OCI-LY1 (cell line): ENCODE results near the gene KCNK13.
"Not testable (repeated sequence)": the region's sequence is repeated elsewhere in the genome, so short reads cannot be mapped to it uniquely, and the experiment has no call there.

Experiments
- H2AFZ ChIP-seq: fragments of 200-600 bp; sonication (generic), shearing (Covaris generic); 2 replicates; pipeline ENCODE4 v1.6.0; 2014; ENCODE audit warnings: antibody characterized with exemption, mild to moderate bottlenecking, low read length
- H3F3A ChIP-seq: fragments of 200-600 bp; sonication (generic), shearing (Covaris generic); 2 replicates; pipeline ENCODE4 v1.6.0; 2014; ENCODE audit warnings: mild to moderate bottlenecking, antibody characterized with exemption, low read length, moderate library complexity; ENCODE audit not compliant: insufficient read depth
- H3K27ac ChIP-seq: fragments of 200-600 bp; sonication (generic); 2 replicates; pipeline ENCODE4 v1.5.1; 2014; ENCODE audit warnings: low read length, mixed run types, mild to moderate bottlenecking, low read depth; ENCODE audit not compliant: poor library complexity, severe bottlenecking
- H3K27me3 ChIP-seq: fragments of 200-600 bp; sonication (generic); 2 replicates; pipeline ENCODE4 v1.6.0; 2014; ENCODE audit warnings: antibody characterized with exemption, mild to moderate bottlenecking, low read length, moderate library complexity; ENCODE audit not compliant: insufficient read depth
- H3K36me3 ChIP-seq: fragments of 200-600 bp; sonication (generic); 2 replicates; pipeline ENCODE4 v1.6.1; 2014; ENCODE audit warnings: mild to moderate bottlenecking, antibody characterized with exemption, low read length, moderate library complexity, mixed read lengths; ENCODE audit not compliant: insufficient read depth
- H3K4me1 ChIP-seq: fragments of 200-600 bp; sonication (generic); 2 replicates; pipeline ENCODE4 v1.5.1; 2014; ENCODE audit warnings: mild to moderate bottlenecking, low read length, moderate library complexity; ENCODE audit not compliant: insufficient read depth, severe bottlenecking
- H3K4me2 ChIP-seq: fragments of 200-600 bp; sonication (generic), shearing (Covaris generic); 2 replicates; pipeline ENCODE4 v1.6.1; 2014; ENCODE audit warnings: low read length
- H3K4me3 ChIP-seq: fragments of 200-600 bp; sonication (generic); 2 replicates; pipeline ENCODE4 v1.5.1; 2014; ENCODE audit warnings: low read length, low read depth, mild to moderate bottlenecking, mixed read lengths; ENCODE audit not compliant: poor library complexity, severe bottlenecking
- H3K79me2 ChIP-seq: fragments of 200-600 bp; shearing (Covaris generic); 2 replicates; pipeline ENCODE4 v1.6.1; 2016; ENCODE audit warnings: mixed run types, low read length, mixed read lengths; ENCODE audit not compliant: insufficient read depth
- H3K9ac ChIP-seq: fragments of 200-600 bp; sonication (generic), shearing (Covaris generic); 2 replicates; pipeline ENCODE4 v1.6.1; 2014; ENCODE audit warnings: mild to moderate bottlenecking, low read length, mixed read lengths
- H3K9me2 ChIP-seq: fragments of 200-600 bp; sonication (generic), shearing (Covaris generic); 2 replicates; pipeline ENCODE4 v1.6.1; 2014; ENCODE audit warnings: low read depth, mild to moderate bottlenecking, low read length, mixed read lengths
- H3K9me3 ChIP-seq: fragments of 200-600 bp; shearing (Covaris generic); 2 replicates; pipeline ENCODE4 v1.6.1; 2014; ENCODE audit warnings: low read length, mixed read lengths
- H4K20me1 ChIP-seq: fragments of 200-600 bp; sonication (generic), shearing (Covaris generic); 2 replicates; pipeline ENCODE4 v1.6.0; 2016; ENCODE audit warnings: mild to moderate bottlenecking, low read length; ENCODE audit not compliant: insufficient read depth
- CTCF ChIP-seq: fragments of 200-600 bp; sonication (generic), shearing (Covaris generic); IDR thresholded peaks from 2 replicates; pipeline ENCODE4 v1.5.1; 2017; ENCODE audit warnings: mild to moderate bottlenecking, antibody characterized with exemption, low read length, moderate library complexity, mixed read lengths
- EZH2 ChIP-seq: fragments of 200-600 bp; sonication (generic), shearing (Covaris generic); IDR thresholded peaks from 2 replicates; pipeline ENCODE4 v1.8.0; 2017; ENCODE audit warnings: borderline replicate concordance, mixed run types, mild to moderate bottlenecking, antibody characterized with exemption, low read length, moderate library complexity, mixed read lengths

KCNK13 gene

DNA sequence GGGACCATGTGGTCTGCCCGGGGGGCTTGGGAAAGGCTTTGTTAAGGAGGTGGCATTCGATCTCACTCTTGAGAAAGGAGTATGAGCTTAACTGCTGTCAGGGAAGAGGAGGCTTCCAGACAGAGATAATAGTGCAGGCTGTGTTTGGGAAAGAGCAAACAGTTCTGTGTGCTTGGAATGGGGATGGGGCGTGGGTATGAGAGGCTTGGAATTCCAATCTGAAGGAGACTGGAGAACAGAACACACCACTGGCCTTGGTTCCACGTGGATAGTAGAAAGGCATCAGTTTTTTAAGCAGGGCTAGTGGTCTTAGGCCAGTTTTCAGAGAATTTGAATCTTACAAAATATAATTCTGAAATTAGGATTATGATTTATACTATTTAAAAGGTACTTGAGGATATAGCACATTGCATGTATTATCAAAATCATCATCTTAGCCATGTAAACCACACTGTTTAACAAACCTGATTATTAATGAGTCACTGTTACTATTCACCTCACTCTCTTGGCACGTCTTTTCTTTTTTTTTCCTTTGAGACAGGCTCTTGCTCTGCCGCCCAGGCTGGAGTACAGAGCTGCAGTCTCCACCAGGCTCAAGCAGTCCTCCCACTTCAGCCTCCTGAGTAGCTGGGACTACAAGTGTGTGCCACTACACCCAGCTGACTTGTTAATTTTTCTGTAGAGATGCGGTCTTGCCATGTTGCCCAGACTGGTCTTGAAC lies 38.5 kb upstream of the KCNK13 start:
- Histone ChIP-seq H3K27ac (no peak overlapping the region), H3F3A (no peaks in the 10 kb centered on the region), H3K9ac (no peak overlapping the region), H3K9me2 (no peaks in the 10 kb centered on the region), H3K27me3 (no peaks in the 10 kb centered on the region), H3K4me2 (no peak overlapping the region), H3K4me3 (no peak overlapping the region), H3K36me3 (peaks cover 64% of the 10 kb centered on the region), H4K20me1 (no peaks in the 10 kb centered on the region), H3K79me2 (no peaks in the 10 kb centered on the region), H3K4me1 (no peaks in the 10 kb centered on the region), H3K9me3 (no peaks in the 10 kb centered on the region), H2AFZ (no peak overlapping the region)
- TF ChIP-seq CTCF, result no peak
- no peak for TF ChIP-seq EZH2

GRCh38 chr14:90024910-90025309 lies 36.9 kb upstream of the KCNK13 start:
- H3K27me3 ChIP-seq, result no peaks in the 10 kb centered on the region
- no peak overlapping the region for H3K9ac ChIP-seq
- H3K9me3 ChIP-seq, result no peaks in the 10 kb centered on the region
- no peak overlapping the region for H3K4me3 ChIP-seq
- no peaks in the 10 kb centered on the region for H3F3A ChIP-seq
- H4K20me1 ChIP-seq, result no peaks in the 10 kb centered on the region
- H3K27ac ChIP-seq, result no peak overlapping the region
- H3K79me2 ChIP-seq, result no peaks in the 10 kb centered on the region
- TF ChIP-seq EZH2 (no peak), CTCF (no peak)
- no peak overlapping the region for H2AFZ ChIP-seq
- H3K9me2 ChIP-seq, result no peaks in the 10 kb centered on the region
- no peaks in the 10 kb centered on the region for H3K4me1 ChIP-seq
- peaks cover 54% of the 10 kb centered on the region for H3K36me3 ChIP-seq
- H3K4me2 ChIP-seq, result no peak overlapping the region

- H3K9me3 ChIP-seq, H2AFZ ChIP-seq, H3K79me2 ChIP-seq, H4K20me1 ChIP-seq, H3K27ac ChIP-seq, H3K4me2 ChIP-seq, H3K27me3 ChIP-seq, H3K9me2 ChIP-seq, H3F3A ChIP-seq, H3K4me3 ChIP-seq, H3K4me1 ChIP-seq, H3K9ac ChIP-seq: not testable (repeated sequence)
- H3K36me3 ChIP-seq, result peaks cover 53% of the 10 kb centered on the region
Observed at GRCh38 chr14:90026608-90027007, 35.2 kb upstream of the KCNK13 start.

GRCh38 chr14:90027842-90028241 lies 34.0 kb upstream of the KCNK13 start:
- H3K4me3 ChIP-seq, result no peak overlapping the region
- H3K9me2 ChIP-seq, result no peaks in the 10 kb centered on the region
- H2AFZ ChIP-seq, result no peak overlapping the region
- peaks cover 53% of the 10 kb centered on the region for H3K36me3 ChIP-seq
- H3K79me2 ChIP-seq, result no peaks in the 10 kb centered on the region
- H3K27me3 ChIP-seq, result no peaks in the 10 kb centered on the region
- no peaks in the 10 kb centered on the region for H4K20me1 ChIP-seq
- no peak overlapping the region for H3K27ac ChIP-seq
- H3K4me2 ChIP-seq, result no peak overlapping the region
- H3K9ac ChIP-seq, result no peak overlapping the region
- TF ChIP-seq CTCF (no peak), EZH2 (no peak)
- no peaks in the 10 kb centered on the region for H3K9me3 ChIP-seq
- no peaks in the 10 kb centered on the region for H3F3A ChIP-seq
- H3K4me1 ChIP-seq, result no peaks in the 10 kb centered on the region
